HG02763 (cell line): ENCODE data around the gene OR2T27.
"Not testable (repeated sequence)": the region's sequence is repeated elsewhere in the genome, so short reads cannot be mapped to it uniquely, and the experiment has no call there.

ENCODE experiments used
- ATAC-seq: cut with Tn5 transposase; IDR thresholded peaks from one replicate; pipeline ENCODE4 v1.9.1; 2021; ENCODE audit warnings: mild to moderate bottlenecking, moderate library complexity; ENCODE audit not compliant: unreplicated experiment

The OR2T27 gene, protein sequence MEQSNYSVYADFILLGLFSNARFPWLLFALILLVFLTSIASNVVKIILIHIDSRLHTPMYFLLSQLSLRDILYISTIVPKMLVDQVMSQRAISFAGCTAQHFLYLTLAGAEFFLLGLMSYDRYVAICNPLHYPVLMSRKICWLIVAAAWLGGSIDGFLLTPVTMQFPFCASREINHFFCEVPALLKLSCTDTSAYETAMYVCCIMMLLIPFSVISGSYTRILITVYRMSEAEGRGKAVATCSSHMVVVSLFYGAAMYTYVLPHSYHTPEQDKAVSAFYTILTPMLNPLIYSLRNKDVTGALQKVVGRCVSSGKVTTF

DNA sequence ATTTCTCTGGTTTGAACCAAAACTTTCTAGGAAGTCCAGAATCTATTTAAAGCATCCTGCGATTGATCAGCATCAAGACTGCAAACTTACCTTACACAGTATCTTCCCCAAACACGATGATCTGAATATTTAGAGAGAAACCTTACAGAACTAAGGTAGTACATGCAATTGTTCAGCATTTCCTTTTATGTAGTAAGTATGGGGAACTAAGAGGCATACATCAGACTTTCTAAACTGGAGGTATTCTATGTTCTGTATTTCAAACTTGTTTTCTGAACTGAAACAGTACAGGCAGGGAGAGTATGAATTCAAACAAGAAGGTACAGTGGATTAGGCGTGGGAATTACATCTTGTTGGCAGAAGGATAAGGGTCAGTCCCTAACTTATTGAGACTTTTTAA is at the start of gene OR2T27:
Gene OR2T27 (minus strand): TSS at position 175 of the 400 bp plus-strand sequence. CDS start 4,644 bp downstream, outside the sequence.
- not testable (repeated sequence) for ATAC-seq

GRCh38 chr1:248704606-248705005 is 49.3 kb upstream of the OR2T27 start:
- no peak for ATAC-seq

- no peak for ATAC-seq
Measured at GRCh38 chr1:248703674-248704073, 48.3 kb upstream of the OR2T27 start.

DNA sequence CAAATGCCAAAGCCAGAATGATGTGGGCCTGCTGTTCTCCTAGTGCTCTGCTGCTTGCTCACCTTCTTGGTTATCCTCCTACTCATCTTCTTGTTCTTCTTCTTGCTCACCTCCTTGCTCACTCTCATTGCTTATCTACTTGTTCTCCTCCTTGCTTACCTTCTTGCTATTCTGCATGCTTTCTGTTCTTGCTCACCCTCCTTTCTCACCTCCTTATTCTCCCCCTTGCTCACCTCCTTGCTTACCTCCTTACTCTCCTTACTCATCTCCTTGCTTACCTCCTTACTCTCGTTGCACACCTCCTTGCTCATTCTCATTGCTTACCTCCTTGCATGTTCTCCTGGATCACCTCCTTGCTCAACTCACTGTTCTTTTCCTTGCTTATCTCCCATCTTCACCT is 47.4 kb upstream of the OR2T27 start, which contains the start of gene OR14I1:
Gene OR14I1 (minus strand): TSS at position 53 of the 400 bp plus-strand sequence.
- no peak for ATAC-seq

- ATAC-seq: no peak
Measured at GRCh38 chr1:248699099-248699498, 43.8 kb upstream of the OR2T27 start.

DNA sequence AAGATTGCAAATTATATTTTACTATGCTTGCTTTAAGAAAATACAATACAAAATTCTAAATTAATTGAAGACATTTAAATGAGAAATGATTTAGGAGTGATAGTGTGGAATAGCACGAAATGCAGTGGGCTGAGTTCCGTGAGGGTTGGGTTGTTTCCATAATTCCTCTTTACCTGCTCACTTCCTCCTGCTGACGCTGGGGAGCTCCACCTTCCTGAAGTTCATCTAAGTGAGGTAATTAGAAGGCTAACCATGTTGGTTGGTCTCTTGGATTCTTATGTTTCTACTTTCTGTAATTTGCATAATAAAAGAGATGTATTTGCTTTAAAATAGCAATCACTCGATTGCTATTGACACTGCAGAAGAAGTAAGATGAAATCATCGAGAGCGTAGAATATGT is 42.6 kb upstream of the OR2T27 start:
- ATAC-seq: no peak

DNA sequence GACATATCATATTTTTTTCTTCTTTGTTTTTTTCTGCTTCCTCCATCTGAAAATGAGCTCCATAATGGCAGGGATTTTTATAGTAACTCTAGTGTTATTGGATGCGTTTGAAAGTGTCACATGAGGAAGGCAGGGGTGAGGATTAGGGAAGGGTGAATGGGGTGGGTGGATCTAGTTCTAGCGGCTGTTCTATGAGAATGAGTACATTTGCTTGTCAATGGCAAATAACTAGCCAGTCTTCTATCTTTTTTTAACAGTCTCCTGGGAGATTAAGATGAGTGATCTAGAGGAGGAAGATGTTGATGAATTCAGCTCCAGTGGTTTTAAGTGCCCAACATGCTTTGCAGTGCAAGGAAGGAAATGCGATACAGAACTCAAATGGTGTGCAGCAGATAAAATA is 41.4 kb upstream of the OR2T27 start:
- no peak for ATAC-seq

DNA sequence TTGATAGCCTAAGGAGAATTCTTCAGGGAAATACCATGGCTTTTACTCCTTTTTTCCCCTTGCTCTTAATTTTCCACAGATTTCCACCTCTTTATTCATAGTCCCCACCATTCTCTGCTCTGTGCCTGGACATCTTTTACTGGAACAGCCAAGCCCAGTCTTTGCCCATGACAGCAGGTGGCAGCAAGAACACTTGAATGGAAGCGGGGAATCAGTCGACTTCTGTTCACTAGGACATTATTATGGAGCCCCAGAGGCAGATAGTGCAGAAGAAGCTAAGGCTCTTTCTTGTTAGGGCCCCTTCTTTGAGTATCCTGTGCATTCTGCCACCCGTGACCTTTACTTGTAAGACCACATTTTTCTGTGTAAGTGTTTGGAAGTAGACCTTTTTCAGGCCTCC is 40.9 kb upstream of the OR2T27 start:
- no peak for ATAC-seq

DNA sequence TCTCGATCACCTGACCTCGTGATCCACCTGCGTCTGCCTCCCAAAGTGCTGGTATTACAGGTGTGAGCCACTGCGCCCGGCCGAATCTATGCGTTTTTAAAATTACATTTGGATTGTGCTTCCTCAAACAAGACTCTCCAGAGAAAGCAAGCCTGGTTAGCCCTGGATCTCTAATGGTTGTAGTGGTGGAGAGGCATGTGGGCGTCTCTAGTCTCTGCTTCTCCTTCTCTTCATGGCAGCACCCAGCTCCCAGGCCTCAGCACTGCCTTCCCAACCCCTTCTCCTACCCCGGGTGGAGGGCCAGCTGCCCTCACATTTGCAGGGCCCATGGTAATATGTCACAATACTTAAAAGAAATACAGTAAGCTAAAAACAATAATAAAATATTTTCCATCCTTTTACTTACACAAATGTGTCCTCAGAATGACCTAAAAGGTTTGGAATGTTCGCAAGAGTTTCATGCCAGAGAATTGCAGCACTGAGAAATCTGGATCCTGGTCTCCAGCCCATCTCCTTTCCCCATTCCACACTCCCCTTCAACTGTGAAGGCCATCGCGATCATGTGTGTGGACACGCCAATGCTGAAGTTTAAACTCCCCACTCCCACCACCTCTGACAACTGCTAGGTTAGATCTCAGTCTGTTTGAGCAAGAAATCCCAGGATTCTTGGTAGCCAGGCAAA is 40.3 kb upstream of the OR2T27 start:
- no peak for ATAC-seq

DNA sequence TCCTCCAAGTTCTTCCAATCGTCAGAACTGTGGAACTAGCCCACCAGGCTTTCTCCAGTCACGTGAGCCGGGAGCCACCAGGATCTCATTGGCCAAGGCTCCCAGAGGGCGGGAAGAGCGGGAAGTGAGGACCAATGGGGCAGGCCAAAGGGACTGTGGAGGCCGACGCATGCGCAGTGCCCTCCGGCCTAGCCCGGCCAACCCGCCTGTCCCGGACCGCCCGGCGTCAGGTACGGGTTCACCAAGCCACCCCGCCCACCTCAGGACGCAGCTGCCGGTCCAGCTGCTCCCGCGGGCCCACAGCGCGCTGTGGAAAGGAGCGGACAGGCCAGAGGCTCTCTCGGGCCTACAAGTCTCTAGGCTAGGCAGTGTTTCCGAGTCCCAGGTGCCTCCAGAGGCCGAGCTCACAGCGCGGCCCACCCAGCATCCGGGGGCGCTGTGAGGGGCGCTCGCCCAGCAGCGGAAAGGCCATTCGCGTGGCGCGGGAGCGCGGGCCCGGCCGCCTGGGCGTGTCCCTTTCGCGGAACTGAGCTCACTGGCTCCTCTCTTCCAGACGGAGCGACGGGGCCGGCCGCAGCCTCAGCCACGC is 36.3 kb upstream of the OR2T27 start:
- ATAC-seq: no peak

DNA sequence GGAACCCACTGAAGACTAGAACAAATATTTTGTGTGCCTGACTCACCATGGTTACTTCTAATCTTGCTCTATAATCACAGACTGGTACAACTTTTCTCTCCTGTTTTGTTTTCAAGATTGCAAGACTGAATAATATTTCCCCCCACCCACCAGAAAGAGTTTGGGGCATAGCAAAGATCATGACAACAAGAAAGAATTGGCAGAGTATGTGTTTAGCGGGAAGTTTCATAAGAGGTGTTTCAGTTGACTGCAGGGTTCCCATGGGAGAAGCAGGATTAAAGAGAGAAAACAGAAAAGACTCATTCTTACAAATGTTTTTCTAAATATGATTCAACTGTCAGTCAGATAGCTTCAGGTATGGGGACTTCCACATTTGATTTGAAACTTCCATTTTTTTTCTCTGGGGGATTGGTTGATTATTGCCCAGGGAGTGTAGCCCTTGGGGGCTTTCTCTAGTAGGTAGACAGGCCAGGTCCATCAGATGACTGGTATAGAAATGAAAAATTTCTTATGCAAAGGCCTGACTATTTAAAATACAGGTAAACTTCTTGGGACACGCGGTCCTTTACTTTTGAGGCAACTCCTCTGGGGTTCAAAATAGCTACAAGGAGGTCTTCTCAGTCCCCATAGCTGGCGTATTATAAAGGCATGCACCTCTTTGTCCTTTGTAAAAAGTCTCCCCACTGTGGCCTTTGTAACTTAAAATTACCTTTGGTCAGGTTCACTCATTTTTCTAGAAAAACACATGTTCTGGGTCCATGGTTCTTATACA is 33.4 kb upstream of the OR2T27 start:
- ATAC-seq: peak; percentile 61

DNA sequence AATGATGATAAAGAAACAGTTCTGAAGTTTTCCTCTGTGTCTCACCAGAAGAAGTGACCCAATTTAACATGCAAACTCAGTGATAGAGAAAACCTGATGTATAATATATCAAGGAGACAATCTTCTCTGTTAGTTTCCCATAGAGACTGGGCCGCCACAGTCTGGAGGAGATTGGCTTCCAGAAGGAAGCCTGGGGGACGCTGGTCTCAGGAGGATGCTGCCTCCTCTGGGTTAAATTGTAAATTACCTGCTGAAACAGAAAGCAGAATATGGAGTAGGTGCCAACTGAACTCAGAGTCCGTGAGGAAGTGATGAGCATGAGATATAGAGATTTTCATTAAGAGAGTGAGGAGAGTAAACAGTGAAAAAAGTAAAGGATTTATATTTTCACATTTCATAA is 31.5 kb upstream of the OR2T27 start:
- peak; percentile 86 for ATAC-seq

DNA sequence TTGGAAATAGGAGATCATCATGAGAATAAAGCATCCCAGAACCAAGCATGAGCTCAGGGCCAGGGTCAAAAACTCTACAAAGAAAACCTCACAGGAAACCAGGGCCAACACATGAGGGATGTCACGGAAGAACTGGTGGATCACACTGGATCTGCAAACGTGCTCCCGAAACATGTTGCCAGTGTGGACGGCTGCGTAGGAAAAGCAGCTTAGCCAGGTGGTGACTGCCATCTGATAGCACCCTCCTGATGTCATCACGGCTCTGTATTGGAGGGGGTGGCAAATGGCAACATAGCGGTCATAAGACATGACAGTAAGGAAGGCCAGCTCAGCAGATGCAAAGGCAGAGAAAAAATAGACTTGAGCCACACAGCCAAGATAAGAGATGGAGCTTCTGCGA is 26.3 kb upstream of the OR2T27 start:
- ATAC-seq: no peak

GRCh38 chr1:248670003-248670402 is 14.7 kb upstream of the OR2T27 start:
- no peak for ATAC-seq

DNA sequence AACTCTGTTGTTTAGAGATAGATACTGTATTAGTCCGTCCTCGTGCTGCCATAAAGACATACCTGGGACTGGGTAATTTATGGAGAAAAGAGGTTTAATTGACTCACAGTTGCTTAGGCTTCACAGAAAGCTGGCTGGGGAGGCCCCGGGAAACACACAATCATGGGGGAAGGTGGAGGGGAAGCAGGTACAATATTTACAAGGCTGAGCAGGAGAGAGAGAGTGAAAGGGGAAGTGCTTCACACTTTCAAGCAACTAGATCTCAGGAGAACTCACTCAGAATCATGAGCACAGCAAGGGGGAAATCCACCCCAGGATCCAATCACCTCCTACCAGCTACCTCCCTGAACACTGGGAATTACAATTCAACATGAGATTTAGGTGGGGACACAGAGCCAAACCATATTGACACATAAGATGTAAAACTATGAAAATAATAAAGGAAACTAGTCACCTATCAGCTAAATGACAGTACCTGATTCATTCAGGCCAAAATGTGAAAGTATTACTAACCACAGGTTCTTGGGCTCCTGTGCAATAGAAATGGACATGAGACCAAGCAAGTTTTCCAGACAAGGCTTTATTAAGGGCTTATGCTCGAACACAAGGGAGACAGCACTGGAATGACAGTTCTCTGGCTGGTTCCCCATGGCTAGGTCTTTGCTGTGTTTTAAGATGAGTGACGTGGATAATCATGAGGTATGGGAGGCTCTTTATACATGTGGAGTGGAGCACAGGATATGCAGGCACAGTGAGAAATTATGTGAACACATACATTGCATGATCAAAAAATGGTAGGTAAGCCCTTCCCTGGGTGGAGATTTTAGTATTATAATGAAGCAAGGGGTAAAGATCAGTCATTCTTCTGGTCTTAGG is 8.4 kb upstream of the OR2T27 start:
- peak; percentile 93 for ATAC-seq

GRCh38 chr1:248656797-248657196 is 1.5 kb upstream of the OR2T27 start:
- not testable (repeated sequence) for ATAC-seq

- ATAC-seq: not testable (repeated sequence)
Measured at GRCh38 chr1:248648770-248649536, 6.4 kb downstream of the OR2T27 start.

- ATAC-seq: not testable (repeated sequence)
Measured at GRCh38 chr1:248645178-248645577, 10.2 kb downstream of the OR2T27 start, which contains the start of gene OR2T35. Gene OR2T35, minus strand, starts transcription at chr1:248645278. Its CDS starts 6,020 bp downstream, at chr1:248639258.

GRCh38 chr1:248642971-248643651 is 12.2 kb downstream of the OR2T27 start:
- ATAC-seq: peak; percentile 66
